ENCODE results near the gene MAG. TPM values are rescaled to one million over a fixed set of nuclear protein-coding genes. Genes with fewer than 3 reads are reported as not detected.

Gene MAG
- total and polyA plus RNA-seq, 2 of the 8 experiments (the other 6 are each of a cell fraction or from before 2014, with no cell fraction given): 0.20 to 1.3 TPM

GRCh38 chr19:35272954-35273649 is 18.9 kb upstream of the MAG start (continued):
- TF ChIP-seq CHD7 (IDR thresholded peaks at IDR 0.05; ENCODE audit: insufficient replicate concordance, low read length): no peak

Measured in H1 (cell line).